Osteoblast (primary cell): ENCODE measurements around the gene BOLL. TPM values are rescaled to one million over a fixed set of nuclear protein-coding genes. Genes with fewer than 3 reads are reported as not detected.

ENCODE experiments used
- DNase-seq: peaks from one replicate; pipeline ENCODE4 v3.0.0; 2011; ENCODE audit warnings: low spot score, mixed read lengths; ENCODE audit not compliant: insufficient read length; ENCODE audit errors: missing footprints
- H2AFZ ChIP-seq: 2 replicates; pipeline ENCODE4 v1.6.0; 2011; ENCODE audit warnings: mild to moderate bottlenecking, low read length
- H3K27ac ChIP-seq: 2 replicates; pipeline ENCODE4 v1.5.1; 2011; ENCODE audit warnings: mild to moderate bottlenecking, low read depth, low read length, moderate library complexity
- H3K27me3 ChIP-seq: 2 replicates; pipeline ENCODE4 v1.6.0; 2012; ENCODE audit warnings: mild to moderate bottlenecking, control low read depth, inconsistent platforms, low read length, moderate library complexity; ENCODE audit not compliant: insufficient read depth
- H3K36me3 ChIP-seq: 2 replicates; pipeline ENCODE4 v1.5.1; 2011; ENCODE audit warnings: mild to moderate bottlenecking, low read length, control low read depth, moderate library complexity; ENCODE audit not compliant: insufficient read depth
- H3K4me1 ChIP-seq: 2 replicates; pipeline ENCODE4 v1.5.1; 2011; ENCODE audit warnings: mild to moderate bottlenecking, low read length, control low read depth, moderate library complexity; ENCODE audit not compliant: insufficient read depth
- H3K4me2 ChIP-seq: 2 replicates; pipeline ENCODE4 v1.6.0; 2011; ENCODE audit warnings: mild to moderate bottlenecking, low read length; ENCODE audit not compliant: insufficient read depth
- H3K4me3 ChIP-seq: fragments of 200-600 bp; sonication (generic); 3 replicates; pipeline ENCODE4 v1.5.1; 2012; ENCODE audit warnings: mild to moderate bottlenecking, low read length, inconsistent platforms; ENCODE audit not compliant: insufficient read depth
- H3K79me2 ChIP-seq: 2 replicates; pipeline ENCODE4 v1.6.0; 2012; ENCODE audit warnings: mild to moderate bottlenecking, low read length, control low read depth, inconsistent platforms; ENCODE audit not compliant: insufficient read depth
- H3K9me3 ChIP-seq: 2 replicates; pipeline ENCODE4 v1.5.1; 2011; ENCODE audit warnings: low read depth, low read length, control low read depth
- H4K20me1 ChIP-seq: 2 replicates; pipeline ENCODE4 v1.6.0; 2012; ENCODE audit warnings: mild to moderate bottlenecking, low read length, control low read depth; ENCODE audit not compliant: insufficient read depth
- CTCF ChIP-seq: IDR thresholded peaks from 2 replicates; pipeline ENCODE4 v1.5.1; 2011; ENCODE audit warnings: mild to moderate bottlenecking, low read depth, low read length, moderate library complexity; ENCODE audit errors: extremely low read depth
- total RNA-seq: library from RNA; depleted of rRNA; stranded (reverse); fragments of >200 nt; gene quantifications from 2 replicates; pipeline ENCODE4 v1.2.3, GENCODE V29; 2012

Gene BOLL
- total RNA-seq, 1 donor: not detected

GRCh38 chr2:197804758-197805714 lies 19.9 kb upstream of the BOLL start:
- Histone ChIP-seq H3K36me3 (no peaks in the 10 kb centered on the region), H3K9me3 (no peaks in the 10 kb centered on the region), H3K27me3 (peaks cover 43% of the 10 kb centered on the region), H3K79me2 (no peaks in the 10 kb centered on the region), H3K4me1 (peaks cover 14% of the 10 kb centered on the region), H2AFZ (peak overlapping the region; percentile 64), H3K4me2 (peak overlapping the region; percentile 81), H4K20me1 (no peaks in the 10 kb centered on the region), H3K4me3 (peak overlapping the region; percentile 71), H3K27ac (no peak overlapping the region)
- DNase-seq: peak; percentile 74
- TF ChIP-seq CTCF: no peak

GRCh38 chr2:197804049-197804757 lies 19.1 kb upstream of the BOLL start, which contains the start of gene PLCL1:
PLCL1 (plus strand) TSS chr2:197804593.
- no peaks in the 10 kb centered on the region for H4K20me1 ChIP-seq
- H3K79me2 ChIP-seq: no peaks in the 10 kb centered on the region
- no peak within 1 kb of the TSS for H3K27ac ChIP-seq
- peak within 1 kb of the TSS; percentile 81 for H3K4me2 ChIP-seq
- H3K27me3 ChIP-seq: peaks cover 45% of the 10 kb centered on the region
- H2AFZ ChIP-seq: peak within 1 kb of the TSS; percentile 64
- H3K36me3 ChIP-seq: no peaks in the 10 kb centered on the region
- no peaks in the 10 kb centered on the region for H3K9me3 ChIP-seq
- peaks cover 14% of the 10 kb centered on the region for H3K4me1 ChIP-seq
- peak; percentile 97 for DNase-seq
- no peak for TF ChIP-seq CTCF
- H3K4me3 ChIP-seq: peak within 1 kb of the TSS; percentile 71

GRCh38 chr2:197803033-197803444 lies 17.9 kb upstream of the BOLL start:
- H4K20me1 ChIP-seq: no peaks in the 10 kb centered on the region
- no peaks in the 10 kb centered on the region for H3K9me3 ChIP-seq
- no peaks in the 10 kb centered on the region for H3K36me3 ChIP-seq
- peak; percentile 79 for DNase-seq
- TF ChIP-seq CTCF: peak; percentile 84
- no peak overlapping the region for H3K4me3 ChIP-seq
- H3K27ac ChIP-seq: no peak overlapping the region
- H3K79me2 ChIP-seq: no peaks in the 10 kb centered on the region
- H3K27me3 ChIP-seq: peaks cover 44% of the 10 kb centered on the region
- peaks cover 14% of the 10 kb centered on the region for H3K4me1 ChIP-seq
- no peak overlapping the region for H2AFZ ChIP-seq
- H3K4me2 ChIP-seq: no peak overlapping the region

DNA sequence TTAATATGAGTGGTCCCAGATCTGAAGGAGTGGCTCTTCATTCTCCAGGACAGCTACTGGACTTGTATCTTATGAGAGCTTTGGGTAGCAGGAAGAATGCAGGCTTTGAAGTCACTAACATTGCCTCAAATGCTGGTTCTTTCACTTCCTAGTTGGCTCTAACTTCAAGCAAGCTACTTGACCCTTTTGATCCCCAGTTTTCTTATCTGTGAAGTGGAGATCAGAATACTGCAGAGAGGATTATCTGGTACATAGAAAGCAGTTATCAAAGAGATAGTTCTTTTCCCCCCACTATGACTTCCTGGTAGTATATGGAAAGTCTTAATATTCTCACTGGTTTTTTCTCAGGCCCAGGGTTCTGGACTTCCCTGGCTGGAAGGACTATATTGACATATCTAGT lies 15.9 kb upstream of the BOLL start:
- TF ChIP-seq CTCF: no peak
- H3K27ac ChIP-seq: no peak overlapping the region
- no peak overlapping the region for H3K4me3 ChIP-seq
- H3K9me3 ChIP-seq: no peaks in the 10 kb centered on the region
- no peak overlapping the region for H2AFZ ChIP-seq
- H4K20me1 ChIP-seq: no peaks in the 10 kb centered on the region
- no peaks in the 10 kb centered on the region for H3K79me2 ChIP-seq
- peaks cover 29% of the 10 kb centered on the region for H3K27me3 ChIP-seq
- no peak for DNase-seq
- H3K4me1 ChIP-seq: peaks cover 14% of the 10 kb centered on the region
- no peak overlapping the region for H3K4me2 ChIP-seq
- no peaks in the 10 kb centered on the region for H3K36me3 ChIP-seq
